AG04449 (cell line): Measurements from ENCODE around the gene XYLT1.

Source experiments
- CTCF ChIA-PET: fragments of 350-600 bp; formaldehyde crosslinking; extraction: SDS; loops from one replicate; lab custom pipeline; 2021; ENCODE audit warnings: antibody characterized with exemption; lab: Yijun Ruan, JAX
- POLR2A ChIA-PET: fragments of 400-600, 350-600 bp; formaldehyde crosslinking; extraction: SDS; loops from one replicate; lab custom pipeline; 2020; ENCODE audit warnings: antibody characterized with exemption, inconsistent platforms; lab: Yijun Ruan, JAX
- DNase-seq: peaks from one replicate; pipeline ENCODE4 v3.0.0-alpha.2; 2010; ENCODE audit warnings: low read depth, low spot score
- H3K4me3 ChIP-seq: 2 replicates; pipeline ENCODE4 v1.5.1; 2011; ENCODE audit warnings: low read depth, mild to moderate bottlenecking, control low read depth, low read length
- CTCF ChIP-seq: IDR thresholded peaks from one replicate; pipeline ENCODE4 v1.5.1; 2011; ENCODE audit warnings: mild to moderate bottlenecking, moderate library complexity, low read length, control low read depth, inconsistent platforms; ENCODE audit not compliant: insufficient read depth; ENCODE audit errors: missing control alignments

XYLT1 gene

DNA sequence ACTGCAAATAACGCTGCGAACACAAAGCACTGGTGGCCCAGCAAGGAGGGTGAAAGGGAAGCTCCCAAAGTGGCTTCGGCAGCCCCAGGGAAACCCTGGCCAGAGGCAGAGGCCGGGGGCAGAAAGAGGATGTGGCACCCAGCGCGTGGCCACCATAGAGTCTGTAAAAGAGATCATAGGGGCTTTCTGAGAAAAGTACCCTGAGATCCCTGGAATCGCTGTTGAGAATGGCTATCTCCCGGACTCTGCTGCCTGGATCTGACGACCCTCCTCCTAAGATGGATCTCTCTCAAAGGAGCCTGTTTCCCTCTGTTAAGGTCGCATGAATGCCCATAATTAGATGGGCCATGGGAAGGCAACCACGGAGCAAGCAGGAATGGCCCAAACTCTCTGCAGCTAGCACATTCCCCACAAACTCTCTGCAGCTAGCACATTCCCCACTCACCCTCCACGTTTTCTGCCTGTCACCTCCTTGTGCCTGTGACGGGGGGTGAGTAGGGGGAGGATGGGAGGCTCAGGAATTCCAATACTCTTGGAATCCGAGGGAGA lies 364.4 kb downstream of the XYLT1 start:
- H3K4me3 ChIP-seq, result no peak overlapping the region
- DNase-seq, result no peak
- POLR2A ChIA-PET, result no interaction called here
- CTCF ChIA-PET, result no interaction called here
- no peak for TF ChIP-seq CTCF

DNA sequence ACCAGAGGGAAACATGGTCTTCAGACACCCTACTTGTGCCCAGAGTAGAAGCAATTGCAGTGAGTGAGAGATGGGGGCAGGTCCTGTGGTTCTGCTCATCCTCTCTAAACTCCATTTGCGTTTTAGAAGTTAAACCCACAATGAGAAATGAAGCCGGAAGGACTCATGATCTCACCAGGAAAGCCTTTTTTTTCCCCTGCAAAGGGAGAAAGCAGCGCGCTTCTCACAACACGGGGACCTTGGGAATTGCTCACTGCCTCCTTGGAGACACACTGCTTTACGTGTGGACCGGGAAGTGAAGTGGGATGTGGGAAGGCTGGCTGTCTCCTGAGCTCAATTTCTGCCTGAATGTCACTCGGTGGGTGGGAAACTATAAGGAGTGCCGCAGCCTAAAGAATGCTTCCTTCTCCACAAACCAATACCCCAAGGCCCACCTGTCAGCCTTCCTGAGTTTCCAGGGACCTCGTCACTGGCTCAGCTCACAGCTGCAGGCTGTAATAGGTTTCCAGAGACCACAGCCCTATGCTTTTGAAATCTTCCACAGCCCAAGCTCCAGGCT lies 365.4 kb downstream of the XYLT1 start:
- no peak overlapping the region for H3K4me3 ChIP-seq
- TF ChIP-seq CTCF, result no peak
- DNase-seq, result no peak
- CTCF ChIA-PET, result no interaction called here
- POLR2A ChIA-PET, result no interaction called here

- TF ChIP-seq CTCF, result no peak
- ChIA-PET CTCF (no interaction called here), POLR2A (no interaction called here)
- no peak overlapping the region for H3K4me3 ChIP-seq
- DNase-seq, result no peak
These were observed 366.1 kb downstream of the XYLT1 start for GRCh38 chr16:17104654-17105053.

DNA sequence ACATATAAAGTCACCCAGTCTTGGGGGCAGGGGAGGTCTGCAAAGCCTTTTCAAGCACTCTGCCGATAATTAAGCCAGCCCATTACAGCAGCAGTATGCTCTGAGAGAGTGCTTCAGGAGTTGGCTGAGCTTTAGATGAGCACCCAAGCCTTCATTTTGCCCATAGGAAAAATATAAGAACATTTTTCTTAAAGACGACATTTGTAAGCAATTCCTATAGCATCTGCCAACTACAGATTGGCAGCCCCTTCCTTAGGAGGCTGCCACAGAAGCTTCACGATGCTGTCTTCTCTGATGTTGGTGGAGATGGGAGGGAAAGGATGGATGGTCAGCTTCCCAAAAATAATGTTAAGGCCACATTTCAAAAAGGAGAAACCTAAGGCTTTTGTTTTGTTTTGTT lies 367.5 kb downstream of the XYLT1 start:
- ChIA-PET CTCF (no interaction called here), POLR2A (no interaction called here)
- DNase-seq, result no peak
- no peak overlapping the region for H3K4me3 ChIP-seq
- TF ChIP-seq CTCF, result no peak

GRCh38 chr16:17101646-17102045 lies 369.1 kb downstream of the XYLT1 start:
- H3K4me3 ChIP-seq, result no peak overlapping the region
- ChIA-PET CTCF (no interaction called here), POLR2A (no interaction called here)
- DNase-seq, result no peak
- no peak for TF ChIP-seq CTCF

- no peak overlapping the region for H3K4me3 ChIP-seq
- CTCF ChIA-PET, result no interaction called here
- POLR2A ChIA-PET, result no interaction called here
- no peak for DNase-seq
- TF ChIP-seq CTCF, result no peak
These were observed 372.1 kb downstream of the XYLT1 start for GRCh38 chr16:17098685-17099084.
